Stomach (tissue), 4 donors: ENCODE results near the gene RNFT2.
"Not testable (repeated sequence)": the region's sequence is repeated elsewhere in the genome, so short reads cannot be mapped to it uniquely, and the experiment has no call there.

ENCODE experiments used
- POLR2A ChIP-seq, 4 donors: fragments of 450-650 bp; IDR thresholded peaks; one replicate each; pipeline ENCODE4 v1.6.1; 2016; ENCODE audit warnings: antibody characterized with exemption in 4 of 4, control low read depth in 2 of 4, mild to moderate bottlenecking in 1 of 4, moderate library complexity in 1 of 4
- POLR2AphosphoS5 ChIP-seq, 3 donors: sonication (generic); formaldehyde crosslinking; IDR thresholded peaks; one replicate each; pipeline ENCODE4 v1.6.1; 2016; ENCODE audit warnings: antibody characterized with exemption in 3 of 3
- TF ChIP-seq, protein P1 (sequence below), 7 experiments: fragments of 450-650 bp in 4 of 7; fragments of 200-600 bp in 3 of 7; sonication (generic) in 3 of 7; IDR thresholded peaks; one replicate each; pipeline ENCODE4 v1.5.1; 2016 to 2019; ENCODE audit warnings: antibody characterized with exemption in 7 of 7, control low read depth in 2 of 7, mild to moderate bottlenecking in 1 of 7

DNA sequence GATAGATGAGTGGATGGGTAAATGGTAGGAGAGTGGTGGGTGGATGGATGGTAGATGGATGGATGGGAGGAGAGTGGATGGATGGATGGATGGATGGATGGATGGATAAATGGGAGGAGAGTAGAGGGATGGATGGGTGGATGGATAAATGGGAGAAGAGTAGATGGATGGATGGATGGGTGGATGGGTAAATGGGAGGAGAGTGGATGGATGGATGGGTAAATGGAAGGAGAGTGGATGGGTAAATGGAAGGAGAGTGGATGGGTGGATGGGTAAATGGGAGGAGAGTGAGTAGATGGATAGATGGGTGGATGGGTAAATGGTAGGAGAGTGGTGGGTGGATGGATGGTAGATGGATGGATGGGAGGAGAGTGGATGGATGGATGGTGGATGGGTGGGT is 51.4 kb downstream of the RNFT2 start:
- TF ChIP-seq, protein P1, sequence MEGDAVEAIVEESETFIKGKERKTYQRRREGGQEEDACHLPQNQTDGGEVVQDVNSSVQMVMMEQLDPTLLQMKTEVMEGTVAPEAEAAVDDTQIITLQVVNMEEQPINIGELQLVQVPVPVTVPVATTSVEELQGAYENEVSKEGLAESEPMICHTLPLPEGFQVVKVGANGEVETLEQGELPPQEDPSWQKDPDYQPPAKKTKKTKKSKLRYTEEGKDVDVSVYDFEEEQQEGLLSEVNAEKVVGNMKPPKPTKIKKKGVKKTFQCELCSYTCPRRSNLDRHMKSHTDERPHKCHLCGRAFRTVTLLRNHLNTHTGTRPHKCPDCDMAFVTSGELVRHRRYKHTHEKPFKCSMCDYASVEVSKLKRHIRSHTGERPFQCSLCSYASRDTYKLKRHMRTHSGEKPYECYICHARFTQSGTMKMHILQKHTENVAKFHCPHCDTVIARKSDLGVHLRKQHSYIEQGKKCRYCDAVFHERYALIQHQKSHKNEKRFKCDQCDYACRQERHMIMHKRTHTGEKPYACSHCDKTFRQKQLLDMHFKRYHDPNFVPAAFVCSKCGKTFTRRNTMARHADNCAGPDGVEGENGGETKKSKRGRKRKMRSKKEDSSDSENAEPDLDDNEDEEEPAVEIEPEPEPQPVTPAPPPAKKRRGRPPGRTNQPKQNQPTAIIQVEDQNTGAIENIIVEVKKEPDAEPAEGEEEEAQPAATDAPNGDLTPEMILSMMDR (IDR thresholded peaks at IDR 0.05) = not testable (repeated sequence)
- not testable (repeated sequence) for TF ChIP-seq POLR2A, POLR2AphosphoS5 (IDR thresholded peaks at IDR 0.05)
